ENCODE data around the gene POMP. TPM values are rescaled to one million over a fixed set of nuclear protein-coding genes. Genes with fewer than 3 reads are reported as not detected.

POMP gene
- total RNA-seq, 2 experiments from 2014 or later, result 107 to 132 TPM

GRCh38 chr13:28622286-28622685 is 36.6 kb upstream of the POMP start:
- Mint-ChIP-seq H3K36me3 (ENCODE audit: low read depth) (no peaks in the 10 kb centered on the region), H3K27ac (no peak overlapping the region), H3K9me3 (ENCODE audit: low read depth) (no peaks in the 10 kb centered on the region), H3K4me1 (peaks cover 6% of the 10 kb centered on the region), H3K4me3 (no peak overlapping the region), H3K27me3 (no peaks in the 10 kb centered on the region)
- intact Hi-C loops (cut with DNase I, micrococcal nuclease), result no loop called here
- DNase-seq (no peak), ATAC-seq (no peak)
- POLR2A ChIA-PET, result no interaction called here
- CTCF ChIA-PET, result no interaction called here

- Mint-ChIP-seq H3K4me1 (peaks cover 6% of the 10 kb centered on the region), H3K27ac (no peak overlapping the region), H3K36me3 (ENCODE audit: low read depth) (no peaks in the 10 kb centered on the region), H3K27me3 (no peaks in the 10 kb centered on the region), H3K4me3 (no peak overlapping the region), H3K9me3 (ENCODE audit: low read depth) (no peaks in the 10 kb centered on the region)
- ChIA-PET POLR2A (no interaction called here), CTCF (interaction anchor here (0.6 kb wide), 1 partner anchor 79 kb away, joined by 4 read pairs; no protein-coding TSS in a partner anchor)
- DNase-seq (peak; percentile 15), ATAC-seq (no peak)
- intact Hi-C loops (cut with DNase I, micrococcal nuclease), result no loop called here
Measured at GRCh38 chr13:28623782-28624706, 34.9 kb upstream of the POMP start.

GRCh38 chr13:28624707-28625432 is 34.1 kb upstream of the POMP start:
- POLR2A ChIA-PET, result no interaction called here
- CTCF ChIA-PET, result no interaction called here
- Mint-ChIP-seq H3K4me3 (no peak overlapping the region), H3K4me1 (peaks cover 6% of the 10 kb centered on the region), H3K9me3 (ENCODE audit: low read depth) (no peaks in the 10 kb centered on the region), H3K27me3 (no peaks in the 10 kb centered on the region), H3K27ac (no peak overlapping the region), H3K36me3 (ENCODE audit: low read depth) (no peaks in the 10 kb centered on the region)
- DNase-seq, result no peak
- intact Hi-C loops (cut with DNase I, micrococcal nuclease), result no loop called here
- no peak for ATAC-seq

DNA sequence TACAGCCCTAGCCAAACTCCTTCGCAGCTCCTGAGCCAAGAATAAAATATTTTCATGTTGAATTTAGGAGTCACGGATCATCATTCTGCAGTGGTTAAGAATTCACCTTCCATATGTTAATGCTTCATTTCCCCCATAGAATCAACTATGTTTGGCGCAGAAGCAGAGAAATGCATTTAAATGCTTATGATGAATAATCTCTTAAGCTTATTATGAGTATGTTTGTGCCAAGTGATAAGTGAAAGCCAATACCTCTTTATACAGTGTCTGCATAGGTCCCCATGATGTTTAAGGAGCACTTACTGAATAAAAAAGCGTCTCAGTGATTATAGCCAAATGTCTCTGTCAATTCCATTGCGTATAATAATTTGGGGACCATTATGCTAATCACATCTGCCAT is 32.7 kb upstream of the POMP start:
- ATAC-seq (no peak), DNase-seq (no peak)
- CTCF ChIA-PET, result interaction anchor here (0.5 to 1.0 kb wide), 4 partner anchors 10 to 632 kb away, joined by 3 to 5 read pairs (median 4); no protein-coding TSS in a partner anchor
- H3K27ac Mint-ChIP-seq, result no peak overlapping the region
- peaks cover 6% of the 10 kb centered on the region for H3K4me1 Mint-ChIP-seq
- no peaks in the 10 kb centered on the region for H3K9me3 Mint-ChIP-seq (ENCODE audit: low read depth)
- no peak overlapping the region for H3K4me3 Mint-ChIP-seq
- peaks cover 3% of the 10 kb centered on the region for H3K27me3 Mint-ChIP-seq
- intact Hi-C loops (cut with DNase I, micrococcal nuclease), result no loop called here
- no peaks in the 10 kb centered on the region for H3K36me3 Mint-ChIP-seq (ENCODE audit: low read depth)
- POLR2A ChIA-PET, result no interaction called here

DNA sequence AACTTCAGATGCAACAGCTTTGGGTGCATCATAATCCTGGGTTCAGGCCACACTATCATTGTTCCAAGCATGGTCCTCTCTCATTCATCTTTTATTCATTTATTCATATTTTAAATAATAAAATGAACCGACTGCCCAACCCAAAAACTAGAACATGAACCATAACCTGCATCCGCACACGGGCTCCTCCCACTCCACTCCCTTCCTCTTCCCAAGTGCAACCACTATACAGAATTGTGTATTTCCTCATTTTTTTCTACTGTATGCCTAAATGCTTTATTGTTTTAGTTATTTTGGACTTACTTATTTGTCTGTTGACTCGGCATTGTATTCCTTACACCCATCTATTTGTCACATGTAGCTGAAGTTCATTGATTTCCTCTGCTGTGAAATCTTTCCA is 30.7 kb upstream of the POMP start:
- ATAC-seq (no peak), DNase-seq (no peak)
- Mint-ChIP-seq H3K36me3 (ENCODE audit: low read depth) (no peaks in the 10 kb centered on the region), H3K27ac (no peak overlapping the region), H3K4me1 (peaks cover 6% of the 10 kb centered on the region), H3K4me3 (no peak overlapping the region), H3K27me3 (peaks cover 3% of the 10 kb centered on the region), H3K9me3 (ENCODE audit: low read depth) (no peaks in the 10 kb centered on the region)
- intact Hi-C loops (cut with DNase I, micrococcal nuclease), result no loop called here
- ChIA-PET POLR2A (no interaction called here), CTCF (interaction anchor here (1.6 kb wide), 1 partner anchor 9 kb away, joined by 4 read pairs; no protein-coding TSS in a partner anchor)

DNA sequence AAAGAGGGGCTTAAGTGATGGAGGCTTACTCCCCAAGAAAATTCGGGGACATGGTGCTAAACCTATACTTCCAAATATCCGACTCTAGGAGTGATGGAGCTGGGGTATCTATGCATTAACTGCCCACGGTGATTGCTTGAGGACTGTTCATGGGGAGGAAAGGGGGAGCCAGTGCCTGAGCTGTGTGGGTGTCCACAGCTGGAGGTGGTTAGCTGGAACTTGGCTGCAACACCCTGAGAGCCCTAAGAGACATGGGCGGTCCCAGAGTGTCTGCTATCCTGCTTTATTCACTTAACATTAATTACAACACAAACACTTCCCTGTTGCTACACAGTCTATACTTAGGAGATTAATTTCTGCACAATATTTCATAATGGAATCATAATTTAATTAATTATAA is 28.1 kb upstream of the POMP start:
- ChIA-PET POLR2A (interaction anchor here (0.7 kb wide), 1 partner anchor 35 kb away, joined by 7 read pairs; no protein-coding TSS in a partner anchor), CTCF (interaction anchor here (0.8 to 1.3 kb wide), 2 partner anchors 24 to 303 kb away, joined by 3 read pairs; no protein-coding TSS in a partner anchor)
- intact Hi-C loops (cut with DNase I, micrococcal nuclease), result loop anchor here (10.0 kb wide), 3 partner anchors 106 to 566 kb away; no protein-coding TSS in a partner anchor
- DNase-seq, result no peak
- Mint-ChIP-seq H3K4me1 (no peaks in the 10 kb centered on the region), H3K9me3 (ENCODE audit: low read depth) (no peaks in the 10 kb centered on the region), H3K4me3 (no peak overlapping the region), H3K36me3 (ENCODE audit: low read depth) (no peaks in the 10 kb centered on the region), H3K27me3 (peaks cover 11% of the 10 kb centered on the region), H3K27ac (no peak overlapping the region)
- ATAC-seq, result no peak

DNA sequence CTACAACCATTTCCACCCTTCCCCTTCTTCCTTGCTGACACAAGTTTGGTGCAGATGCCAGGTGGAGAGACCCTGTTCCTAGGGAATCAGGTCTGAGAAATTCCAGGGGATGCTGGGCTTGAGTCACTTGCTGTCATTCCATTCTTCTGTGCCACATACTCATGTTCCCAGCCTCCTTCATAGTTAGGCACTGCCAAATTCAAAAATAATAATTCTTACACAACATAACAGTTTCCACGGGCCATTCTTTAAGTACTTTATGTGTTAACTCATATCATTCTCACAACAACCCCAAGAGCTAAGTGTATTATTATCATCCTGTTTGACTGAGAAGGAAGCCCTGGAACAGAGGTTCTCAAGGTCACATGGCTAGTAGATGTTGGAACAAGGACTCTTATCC is 27.1 kb upstream of the POMP start:
- H3K36me3 Mint-ChIP-seq (ENCODE audit: low read depth), result no peaks in the 10 kb centered on the region
- intact Hi-C loops (cut with DNase I, micrococcal nuclease), result loop anchor here (10.0 kb wide), 3 partner anchors 107 to 567 kb away; no protein-coding TSS in a partner anchor
- no peak overlapping the region for H3K4me3 Mint-ChIP-seq
- ChIA-PET POLR2A (no interaction called here), CTCF (interaction anchor here (0.6 to 1.3 kb wide), 3 partner anchors 23 to 304 kb away, joined by 3 read pairs; no protein-coding TSS in a partner anchor)
- no peak for DNase-seq
- peaks cover 15% of the 10 kb centered on the region for H3K27me3 Mint-ChIP-seq
- peaks cover 5% of the 10 kb centered on the region for H3K4me1 Mint-ChIP-seq
- no peaks in the 10 kb centered on the region for H3K9me3 Mint-ChIP-seq (ENCODE audit: low read depth)
- ATAC-seq, result no peak
- H3K27ac Mint-ChIP-seq, result no peak overlapping the region

DNA sequence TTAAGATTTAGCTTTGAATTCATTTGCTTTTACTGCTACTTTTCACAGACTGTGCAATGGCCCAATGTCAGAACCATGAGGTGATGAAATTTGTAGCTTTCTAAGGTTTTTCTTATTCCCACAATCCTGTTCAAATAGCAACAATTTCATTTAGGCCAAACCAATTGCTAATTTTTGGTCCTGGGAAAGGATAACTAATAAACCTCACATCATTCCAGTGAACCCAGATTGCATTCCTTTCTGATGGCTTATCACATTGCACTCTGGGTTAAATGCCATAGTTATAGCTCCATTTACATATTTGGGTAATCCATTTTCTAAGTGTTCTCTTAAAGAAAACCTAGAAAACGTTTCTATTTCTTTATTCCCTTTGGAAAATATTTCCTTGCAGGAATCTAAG is 22.9 kb upstream of the POMP start:
- H3K27me3 Mint-ChIP-seq, result peaks cover 16% of the 10 kb centered on the region
- POLR2A ChIA-PET, result no interaction called here
- DNase-seq (no peak), ATAC-seq (no peak)
- H3K27ac Mint-ChIP-seq, result no peak overlapping the region
- no peaks in the 10 kb centered on the region for H3K9me3 Mint-ChIP-seq (ENCODE audit: low read depth)
- intact Hi-C loops (cut with DNase I, micrococcal nuclease), result loop anchor here (1.0 to 10.0 kb wide), 10 partner anchors 23 to 579 kb away; partner anchors contain the start of genes FLT1 (in 1 of the 2) and POMP (in 1 of the 2)
- CTCF ChIA-PET, result interaction anchor here (0.6 to 2.1 kb wide), 7 partner anchors 9 to 1379 kb away, joined by 3 to 8 read pairs (median 4); partner anchors contain the start of gene POMP
- no peaks in the 10 kb centered on the region for H3K36me3 Mint-ChIP-seq (ENCODE audit: low read depth)
- H3K4me1 Mint-ChIP-seq, result peaks cover 12% of the 10 kb centered on the region
- H3K4me3 Mint-ChIP-seq, result no peak overlapping the region

GRCh38 chr13:28636677-28637317 is 22.1 kb upstream of the POMP start:
- ATAC-seq, result peak; percentile 92
- Mint-ChIP-seq H3K27ac (no peak overlapping the region), H3K36me3 (ENCODE audit: low read depth) (no peaks in the 10 kb centered on the region), H3K4me3 (peak overlapping the region; percentile 0), H3K4me1 (peaks cover 12% of the 10 kb centered on the region), H3K9me3 (ENCODE audit: low read depth) (no peaks in the 10 kb centered on the region), H3K27me3 (peaks cover 16% of the 10 kb centered on the region)
- intact Hi-C loops (cut with DNase I, micrococcal nuclease), result loop anchor here (1.0 to 10.0 kb wide), 10 partner anchors 23 to 579 kb away; partner anchors contain the start of genes FLT1 (in 1 of the 2) and POMP (in 1 of the 2)
- peak; percentile 75 for DNase-seq
- CTCF ChIA-PET, result interaction anchor here (0.6 to 2.1 kb wide), 7 partner anchors 11 to 1380 kb away, joined by 3 to 8 read pairs (median 5); partner anchors contain the start of gene POMP
- POLR2A ChIA-PET, result no interaction called here

DNA sequence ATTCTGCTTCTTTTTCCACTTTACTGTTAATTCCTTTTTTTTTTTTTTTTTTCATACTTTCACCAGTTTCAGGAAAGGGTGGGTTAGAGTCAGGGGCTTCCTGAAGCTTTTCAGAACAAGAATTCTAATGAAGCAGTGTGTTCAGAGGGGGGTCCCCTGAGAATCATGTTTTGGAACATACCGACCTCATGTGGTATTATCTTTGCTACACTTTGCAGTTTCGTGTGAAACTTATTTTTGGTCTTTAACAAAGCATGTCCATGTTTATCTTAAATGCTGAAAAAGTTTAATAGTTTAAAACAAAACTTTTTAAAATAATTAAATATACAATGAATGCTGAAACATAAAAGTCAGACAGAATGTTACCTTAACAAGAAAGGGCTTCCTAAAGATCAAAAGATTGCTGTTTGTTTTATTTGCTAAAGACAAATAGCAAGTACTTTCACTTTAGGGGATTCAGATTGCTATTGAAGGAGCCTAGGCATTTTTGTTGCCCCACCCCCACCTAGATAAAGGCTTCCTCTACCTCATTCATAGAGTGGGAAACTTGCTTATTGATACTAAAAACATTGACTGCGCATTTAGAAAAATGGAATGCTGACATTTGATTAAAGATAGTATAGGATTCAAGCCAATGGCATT is 21.1 kb upstream of the POMP start:
- peaks cover 16% of the 10 kb centered on the region for H3K27me3 Mint-ChIP-seq
- POLR2A ChIA-PET, result interaction anchor here (0.6 kb wide), 1 partner anchor 113 kb away, joined by 8 read pairs; no protein-coding TSS in a partner anchor
- no peak overlapping the region for H3K27ac Mint-ChIP-seq
- DNase-seq, result no peak
- CTCF ChIA-PET, result interaction anchor here (0.6 to 2.1 kb wide), 7 partner anchors 12 to 704 kb away, joined by 3 to 8 read pairs (median 3); partner anchors contain the start of gene POMP
- no peaks in the 10 kb centered on the region for H3K9me3 Mint-ChIP-seq (ENCODE audit: low read depth)
- no peaks in the 10 kb centered on the region for H3K36me3 Mint-ChIP-seq (ENCODE audit: low read depth)
- no peak overlapping the region for H3K4me3 Mint-ChIP-seq
- intact Hi-C loops (cut with DNase I, micrococcal nuclease), result loop anchor here (2.0 to 10.0 kb wide), 6 partner anchors 96 to 581 kb away; no protein-coding TSS in a partner anchor
- no peak for ATAC-seq
- peaks cover 12% of the 10 kb centered on the region for H3K4me1 Mint-ChIP-seq

Measured in activated CD4-positive, alpha-beta T cell treated with anti-CD3 and anti-CD28 coated beads for 36 hours (primary cell).